AG08395 (cell line): ENCODE measurements around the gene POMGNT2.

Experiments used
- DNase-seq: peaks from one replicate; pipeline ENCODE4 v3.0.0; 2012; ENCODE audit warnings: mixed read lengths, low spot score

Gene POMGNT2

GRCh38 chr3:43102773-43103480, 3.0 kb downstream of the POMGNT2 start:
- DNase-seq: no peak

- DNase-seq: no peak
Observed at GRCh38 chr3:43098761-43099160, 7.1 kb downstream of the POMGNT2 start.

GRCh38 chr3:43097400-43098080, 8.3 kb downstream of the POMGNT2 start:
- no peak for DNase-seq

- no peak for DNase-seq
Observed at GRCh38 chr3:43096761-43097160, 9.1 kb downstream of the POMGNT2 start.

GRCh38 chr3:43095370-43095769, 10.5 kb downstream of the POMGNT2 start:
- no peak for DNase-seq

GRCh38 chr3:43094851-43095250, 11.0 kb downstream of the POMGNT2 start:
- DNase-seq: no peak

- no peak for DNase-seq
Observed at GRCh38 chr3:43094381-43094780, 11.5 kb downstream of the POMGNT2 start.

GRCh38 chr3:43093974-43094373, 11.9 kb downstream of the POMGNT2 start:
- DNase-seq: no peak

GRCh38 chr3:43093006-43093405, 12.9 kb downstream of the POMGNT2 start:
- no peak for DNase-seq

GRCh38 chr3:43091481-43091880, 14.4 kb downstream of the POMGNT2 start:
- DNase-seq: no peak

GRCh38 chr3:43090238-43090637, 15.6 kb downstream of the POMGNT2 start:
- DNase-seq: no peak

- no peak for DNase-seq
Observed at GRCh38 chr3:43089081-43089480, 16.8 kb downstream of the POMGNT2 start.

- DNase-seq: no peak
Observed at GRCh38 chr3:43087249-43087776, 18.6 kb downstream of the POMGNT2 start.

- no peak for DNase-seq
Observed at GRCh38 chr3:43086460-43087165, 19.3 kb downstream of the POMGNT2 start.

GRCh38 chr3:43082457-43082856, 23.4 kb downstream of the POMGNT2 start:
- DNase-seq: no peak

GRCh38 chr3:43081796-43082195, 24.1 kb downstream of the POMGNT2 start:
- DNase-seq: no peak

- DNase-seq: no peak
Observed at GRCh38 chr3:43080726-43081568, 24.9 kb downstream of the POMGNT2 start.

GRCh38 chr3:43079536-43080332, 26.1 kb downstream of the POMGNT2 start:
- no peak for DNase-seq

- DNase-seq: no peak
Observed at GRCh38 chr3:43077707-43078106, 28.2 kb downstream of the POMGNT2 start.

GRCh38 chr3:43077261-43077660, 28.6 kb downstream of the POMGNT2 start:
- no peak for DNase-seq

- DNase-seq: no peak
Observed at GRCh38 chr3:43076857-43077256, 29.0 kb downstream of the POMGNT2 start.
